Liver (tissue), 9 donors: ENCODE results near the gene TPSB2. TPM values are rescaled to one million over a fixed set of nuclear protein-coding genes. Genes with fewer than 3 reads are reported as not detected.

ENCODE experiments used
- DNase-seq: peaks from one replicate; pipeline ENCODE4 v3.0.0-alpha.2; 2017; ENCODE audit warnings: low spot score
- H3K27ac ChIP-seq, 2 donors: one replicate each; pipeline ENCODE4 v1.7.0; 2013; ENCODE audit warnings: inconsistent platforms in 2 of 2, low read length in 2 of 2, control low read depth in 1 of 2, low read depth in 1 of 2, mild to moderate bottlenecking in 1 of 2
- H3K27me3 ChIP-seq, 4 donors: one replicate each; pipeline versions ENCODE4 v1.6.1 to v1.7.0; 2013; ENCODE audit warnings: low read length in 3 of 4, inconsistent platforms in 1 of 4, mild to moderate bottlenecking in 1 of 4, moderate library complexity in 1 of 4; ENCODE audit not compliant: control insufficient read depth in 4 of 4, insufficient read depth in 4 of 4
- H3K36me3 ChIP-seq, 4 donors: one replicate each; pipeline versions ENCODE4 v1.6.1 to v1.7.0; 2013; ENCODE audit warnings: low read length in 3 of 4, mild to moderate bottlenecking in 3 of 4, low read depth in 1 of 4, moderate library complexity in 1 of 4; ENCODE audit not compliant: control insufficient read depth in 4 of 4, insufficient read depth in 3 of 4
- H3K4me1 ChIP-seq, 4 donors: one replicate each; pipeline versions ENCODE4 v1.6.1 to v1.7.0; 2013; ENCODE audit warnings: low read length in 3 of 4, mild to moderate bottlenecking in 3 of 4, moderate library complexity in 1 of 4; ENCODE audit not compliant: control insufficient read depth in 4 of 4, insufficient read depth in 4 of 4
- H3K4me3 ChIP-seq, 3 donors: one replicate each; pipeline versions ENCODE4 v1.6.1 to v1.7.0; 2013; ENCODE audit warnings: low read length in 3 of 3, control low read depth in 1 of 3, low read depth in 1 of 3, mild to moderate bottlenecking in 1 of 3
- H3K9ac ChIP-seq, 2 donors: one replicate each; pipeline ENCODE4 v1.7.0; 2013; ENCODE audit warnings: low read length in 2 of 2, mild to moderate bottlenecking in 2 of 2, moderate library complexity in 2 of 2, control low read depth in 1 of 2, low read depth in 1 of 2
- H3K9me3 ChIP-seq, 4 donors: one replicate each; pipeline versions ENCODE4 v1.6.1 to v1.7.0; 2013; ENCODE audit warnings: low read length in 3 of 4; ENCODE audit not compliant: control insufficient read depth in 4 of 4
- ATF3 ChIP-seq: IDR thresholded peaks from 2 replicates; pipeline ENCODE4 v1.6.1; 2016; ENCODE audit warnings: antibody characterized with exemption
- CTCF ChIP-seq: fragments of 150-350 bp; IDR thresholded peaks from 2 replicates; pipeline ENCODE4 v1.5.1; 2017; ENCODE audit warnings: improper control_type of control experiment, low read depth, low read length; ENCODE audit not compliant: missing input control
- EGR1 ChIP-seq, 2 donors: IDR thresholded peaks; 2 replicates each; pipeline ENCODE4 v1.6.1; 2016 to 2018; ENCODE audit warnings: antibody characterized with exemption in 2 of 2, low read depth in 2 of 2
- FOXA1 ChIP-seq: IDR thresholded peaks from 2 replicates; pipeline ENCODE4 v1.6.1; 2016; ENCODE audit warnings: antibody characterized with exemption
- FOXA2 ChIP-seq: IDR thresholded peaks from 2 replicates; pipeline ENCODE4 v1.6.1; 2016; ENCODE audit warnings: antibody characterized with exemption
- GABPA ChIP-seq, 2 donors: IDR thresholded peaks in 1 of 2; conservative IDR thresholded peaks in 1 of 2; 2 replicates each; pipeline ENCODE4 v1.6.1; 2016; ENCODE audit warnings: antibody characterized with exemption in 2 of 2, mild to moderate bottlenecking in 1 of 2, moderate library complexity in 1 of 2
- HNF4A ChIP-seq, 2 donors: conservative IDR thresholded peaks; 2 replicates each; pipeline ENCODE4 v1.6.1; 2016; ENCODE audit warnings: antibody characterized with exemption in 2 of 2, mild to moderate bottlenecking in 2 of 2
- HNF4G ChIP-seq: IDR thresholded peaks from 2 replicates; pipeline ENCODE4 v1.6.1; 2016; ENCODE audit warnings: antibody characterized with exemption
- JUND ChIP-seq, 2 donors: IDR thresholded peaks; 2 replicates each; pipeline ENCODE4 v1.6.1; 2016; ENCODE audit warnings: antibody characterized with exemption in 2 of 2
- MAX ChIP-seq: IDR thresholded peaks from 2 replicates; pipeline ENCODE4 v1.6.1; 2016; ENCODE audit warnings: antibody characterized with exemption
- NR2F2 ChIP-seq: IDR thresholded peaks from 2 replicates; pipeline ENCODE4 v1.6.1; 2016; ENCODE audit warnings: antibody characterized with exemption
- RAD21 ChIP-seq, 2 donors: IDR thresholded peaks; 2 replicates each; pipeline ENCODE4 v1.6.1; 2016; ENCODE audit warnings: antibody characterized with exemption in 2 of 2, mild to moderate bottlenecking in 2 of 2
- REST ChIP-seq: IDR thresholded peaks from 2 replicates; pipeline ENCODE4 v1.6.1; 2016; ENCODE audit warnings: antibody characterized with exemption, mild to moderate bottlenecking
- RXRA ChIP-seq, 2 donors: IDR thresholded peaks; 2 replicates each; pipeline ENCODE4 v1.6.1; 2017 to 2018; ENCODE audit warnings: antibody characterized with exemption in 2 of 2, mild to moderate bottlenecking in 1 of 2
- SP1 ChIP-seq: IDR thresholded peaks from 2 replicates; pipeline ENCODE4 v1.6.1; 2018; ENCODE audit warnings: antibody characterized with exemption, mild to moderate bottlenecking
- TAF1 ChIP-seq: conservative IDR thresholded peaks from 2 replicates; pipeline ENCODE4 v1.6.1; 2016; ENCODE audit warnings: antibody characterized with exemption, mild to moderate bottlenecking
- YY1 ChIP-seq: IDR thresholded peaks from 2 replicates; pipeline ENCODE4 v1.6.1; 2016; ENCODE audit warnings: antibody characterized with exemption, mild to moderate bottlenecking
- ZBTB33 ChIP-seq: IDR thresholded peaks from 2 replicates; pipeline ENCODE4 v1.6.1; 2016; ENCODE audit warnings: antibody characterized with exemption
- WGBS: extraction: QIAGEN DNeasy Blood & Tissue Kit; methylation state at CpG from one replicate; pipeline ENCODE4 v1.1.7; 2013; 5-methylcytosine and 5-hydroxymethylcytosine counted together
- polyA plus RNA-seq, 2 donors: library from polyadenylated mRNA; stranded (reverse) in 1 of 2; unstranded in 1 of 2; fragments of 200-250 nt in 1 of 2; fragments of >200 nt in 1 of 2; fragmentation: Nextera tagmentation in 1 of 2; extraction: Ambion mirVana in 1 of 2; gene quantifications; one replicate each; pipeline versions ENCODE4 v1.2.1 to v1.2.3, GENCODE V29; 2013 to 2015
- total RNA-seq, 2 donors: library from RNA; depleted of rRNA; stranded (reverse); fragments of >200 nt; gene quantifications; one replicate each; pipeline ENCODE4 v1.2.3, GENCODE V29; 2014
- donor health status: healthy.
- donor health status: healthy.
- donor health status: healthy.
- donor health status: healthy.
- donor health status: healthy.

Gene TPSB2
- total and polyA plus RNA-seq, 4 donors, result 0.09 to 12.7 (median 0.45) TPM

- H3K27ac ChIP-seq, result no peak overlapping the region
- no peaks in the 10 kb centered on the region for H3K4me1 ChIP-seq
- no peak for DNase-seq
- no peaks in the 10 kb centered on the region for H3K9me3 ChIP-seq
- no peak for TF ChIP-seq REST
- no peak for TF ChIP-seq GABPA (IDR thresholded peaks at IDR 0.05 in 1 of 2, conservative IDR thresholded peaks at IDR 0.05 in 1 of 2)
- TF ChIP-seq EGR1 (IDR thresholded peaks at IDR 0.05; ENCODE audit: low read depth in 2 of 2), result no peak
- TF ChIP-seq FOXA2, result no peak
- TF ChIP-seq HNF4A (conservative IDR thresholded peaks at IDR 0.05), result no peak
- TF ChIP-seq RXRA (IDR thresholded peaks at IDR 0.05), result no peak
- TF ChIP-seq JUND (IDR thresholded peaks at IDR 0.05), result no peak
- no peak for TF ChIP-seq TAF1
- TF ChIP-seq FOXA1, result no peak
- no peak overlapping the region for H3K4me3 ChIP-seq
- H3K27me3 ChIP-seq, result peaks cover 0 to 3% (median 0%) of the 10 kb centered on the region in 4 donors
- WGBS, result 8% methylated on average over 18 of the region's 18 CpGs
- no peaks in the 10 kb centered on the region for H3K36me3 ChIP-seq
- H3K9ac ChIP-seq, result no peak overlapping the region
These were observed 48.5 kb upstream of the TPSB2 start for GRCh38 chr16:1278477-1278876.

- Histone ChIP-seq H3K36me3 (no peaks in the 10 kb centered on the region), H3K9ac (no peak overlapping the region), H3K9me3 (no peaks in the 10 kb centered on the region), H3K4me1 (no peaks in the 10 kb centered on the region), H3K27me3 (peaks cover 0 to 3% (median 0%) of the 10 kb centered on the region in 4 donors), H3K4me3 (no peak overlapping the region), H3K27ac (no peak overlapping the region)
- TF ChIP-seq RXRA (IDR thresholded peaks at IDR 0.05) (no peak), NR2F2 (no peak), ZBTB33 (no peak), HNF4G (no peak), FOXA2 (no peak), CTCF (no peak), EGR1 (IDR thresholded peaks at IDR 0.05; ENCODE audit: low read depth in 2 of 2) (no peak), FOXA1 (no peak), YY1 (no peak), REST (no peak), GABPA (IDR thresholded peaks at IDR 0.05 in 1 of 2, conservative IDR thresholded peaks at IDR 0.05 in 1 of 2) (no peak), ATF3 (no peak), MAX (no peak), SP1 (no peak), RAD21 (IDR thresholded peaks at IDR 0.05) (no peak), HNF4A (conservative IDR thresholded peaks at IDR 0.05) (no peak), TAF1 (no peak), JUND (IDR thresholded peaks at IDR 0.05) (no peak)
- DNase-seq, result no peak
- 36% methylated on average over 21 of the region's 21 CpGs for WGBS
These were observed 47.8 kb upstream of the TPSB2 start for GRCh38 chr16:1277617-1278282.
